Esophagus muscularis mucosa (tissue), 4 donors: ENCODE results near the gene SPG11. TPM values are rescaled to one million over a fixed set of nuclear protein-coding genes. Genes with fewer than 3 reads are reported as not detected.

Source experiments
- DNase-seq: peaks from one replicate; pipeline ENCODE4 v3.0.0-alpha.2; 2017; ENCODE audit errors: extremely low spot score
- H3K27ac ChIP-seq, 4 donors: fragments of 200-600 bp; sonication (generic); replicated peaks in 1 of 4; 1 replicate in 3 of 4; 2 replicates in 1 of 4; pipeline ENCODE4 v1.5.1; 2016 to 2019; ENCODE audit warnings: mild to moderate bottlenecking in 1 of 4
- H3K27me3 ChIP-seq, 4 donors: fragments of 200-600 bp; sonication (generic); one replicate each; pipeline versions ENCODE4 v1.5.1 to v1.6.0; 2016 to 2019
- H3K36me3 ChIP-seq, 4 donors: fragments of 200-600 bp; sonication (generic); one replicate each; pipeline ENCODE4 v1.5.1; 2016 to 2019
- H3K4me1 ChIP-seq, 4 donors: fragments of 200-600 bp; sonication (generic); one replicate each; pipeline ENCODE4 v1.5.1; 2016 to 2019
- H3K4me3 ChIP-seq, 4 donors: fragments of 200-600 bp; sonication (generic); 1 replicate in 2 of 4; 2 replicates in 2 of 4; pipeline ENCODE4 v1.5.1; 2016 to 2019; ENCODE audit warnings: mild to moderate bottlenecking in 4 of 4, moderate library complexity in 1 of 4
- H3K9me3 ChIP-seq, 4 donors: fragments of 200-600 bp; sonication (generic); 1 replicate in 3 of 4; 2 replicates in 1 of 4; pipeline ENCODE4 v1.5.1; 2016 to 2019
- EP300 ChIP-seq: sonication (generic); formaldehyde crosslinking; IDR thresholded peaks from one replicate; pipeline ENCODE4 v1.6.1; 2017; ENCODE audit warnings: antibody characterized with exemption
- POLR2A ChIP-seq: fragments of 450-650 bp; IDR thresholded peaks from one replicate; pipeline ENCODE4 v1.6.1; 2017; ENCODE audit warnings: antibody characterized with exemption, moderate library complexity, mild to moderate bottlenecking, low read depth
- POLR2AphosphoS5 ChIP-seq, 2 donors: sonication (generic); formaldehyde crosslinking; IDR thresholded peaks; one replicate each; pipeline ENCODE4 v1.6.1; 2017; ENCODE audit warnings: antibody characterized with exemption in 2 of 2
- WGBS: methylation state at CpG from one replicate; pipeline ENCODE4 v1.1.5; 2018; 5-methylcytosine and 5-hydroxymethylcytosine counted together
- intact Hi-C: fragments of 100-400 bp; cut with DNase I; formaldehyde crosslinking; loops from one replicate; pipeline ENCODE4 v1.15.1; 2023
- total RNA-seq, 4 donors: library from RNA; depleted of rRNA; stranded (reverse); fragments of >200 nt; gene quantifications; one replicate each; pipeline versions ENCODE4 v1.1.0 to v1.2.1, GENCODE V29; 2016
- TF ChIP-seq, protein P1 (sequence below), 3 experiments: fragments of 200-600 bp in 2 of 3; fragments of 450-650 bp in 1 of 3; sonication (generic) in 2 of 3; IDR thresholded peaks; one replicate each; pipeline ENCODE4 v1.5.1; 2017 to 2019; ENCODE audit warnings: antibody characterized with exemption in 3 of 3, mild to moderate bottlenecking in 2 of 3, moderate library complexity in 1 of 3

Gene SPG11
- total RNA-seq, 4 donors from 2014 or later, result 40.4 to 80.6 (median 55.2) TPM

DNA sequence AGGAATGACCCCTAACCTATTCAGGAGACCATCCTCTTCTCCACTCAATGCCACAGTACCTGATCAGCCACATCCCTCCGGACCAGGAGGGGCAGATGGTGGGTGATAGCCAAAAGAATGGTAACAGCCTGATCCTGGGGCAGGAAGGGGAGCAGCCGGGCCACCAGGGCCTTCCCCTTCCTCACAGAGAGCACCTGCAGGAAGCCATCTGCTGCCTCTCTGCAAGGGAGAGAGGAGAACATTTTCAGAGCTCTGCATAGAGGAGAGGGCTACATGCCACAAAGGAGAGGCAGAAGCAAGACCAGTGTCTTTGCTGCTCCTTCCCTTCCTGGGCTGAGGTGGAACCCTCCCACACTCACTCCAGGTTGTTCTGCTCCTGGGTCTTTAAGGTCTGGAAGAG is 5.5 kb upstream of the SPG11 start:
- Histone ChIP-seq H3K4me1 (peaks cover 2 to 4% (median 3%) of the 10 kb centered on the region in 4 donors), H3K36me3 (no peaks in the 10 kb centered on the region), H3K4me3 (no peak overlapping the region), H3K27me3 (peaks cover 0 to 6% (median 0%) of the 10 kb centered on the region in 4 donors), H3K9me3 (no peaks in the 10 kb centered on the region), H3K27ac (no peak overlapping the region)
- WGBS, result 80% methylated on average over 1 of the region's 2 CpGs
- intact Hi-C loops, result loop anchor here (5.0 kb wide), 1 partner anchor 118 kb away; no protein-coding TSS in a partner anchor
- no peak for DNase-seq
- TF ChIP-seq, protein P1, sequence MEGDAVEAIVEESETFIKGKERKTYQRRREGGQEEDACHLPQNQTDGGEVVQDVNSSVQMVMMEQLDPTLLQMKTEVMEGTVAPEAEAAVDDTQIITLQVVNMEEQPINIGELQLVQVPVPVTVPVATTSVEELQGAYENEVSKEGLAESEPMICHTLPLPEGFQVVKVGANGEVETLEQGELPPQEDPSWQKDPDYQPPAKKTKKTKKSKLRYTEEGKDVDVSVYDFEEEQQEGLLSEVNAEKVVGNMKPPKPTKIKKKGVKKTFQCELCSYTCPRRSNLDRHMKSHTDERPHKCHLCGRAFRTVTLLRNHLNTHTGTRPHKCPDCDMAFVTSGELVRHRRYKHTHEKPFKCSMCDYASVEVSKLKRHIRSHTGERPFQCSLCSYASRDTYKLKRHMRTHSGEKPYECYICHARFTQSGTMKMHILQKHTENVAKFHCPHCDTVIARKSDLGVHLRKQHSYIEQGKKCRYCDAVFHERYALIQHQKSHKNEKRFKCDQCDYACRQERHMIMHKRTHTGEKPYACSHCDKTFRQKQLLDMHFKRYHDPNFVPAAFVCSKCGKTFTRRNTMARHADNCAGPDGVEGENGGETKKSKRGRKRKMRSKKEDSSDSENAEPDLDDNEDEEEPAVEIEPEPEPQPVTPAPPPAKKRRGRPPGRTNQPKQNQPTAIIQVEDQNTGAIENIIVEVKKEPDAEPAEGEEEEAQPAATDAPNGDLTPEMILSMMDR (IDR thresholded peaks at IDR 0.05), result no peak
- TF ChIP-seq POLR2A (no peak), POLR2AphosphoS5 (IDR thresholded peaks at IDR 0.05) (no peak), EP300 (no peak)

DNA sequence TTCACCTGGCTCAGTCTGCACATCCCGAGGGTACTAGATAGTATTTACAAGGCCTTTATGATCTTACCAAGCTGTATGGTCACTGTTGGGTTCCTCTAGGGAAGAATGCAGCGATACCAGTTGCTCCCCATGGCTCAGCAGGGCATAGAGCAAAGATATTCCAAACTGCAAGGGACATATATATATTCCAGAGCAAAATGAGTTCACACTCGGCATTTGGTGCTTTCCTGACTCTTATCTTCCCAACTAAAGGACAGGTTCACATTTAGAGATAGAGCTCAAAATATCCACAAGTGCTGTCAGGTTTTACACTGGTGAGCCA is 3.5 kb upstream of the SPG11 start:
- Histone ChIP-seq H3K36me3 (no peaks in the 10 kb centered on the region), H3K27me3 (no peaks in the 10 kb centered on the region), H3K27ac (no peak overlapping the region), H3K4me3 (no peak overlapping the region), H3K9me3 (no peaks in the 10 kb centered on the region), H3K4me1 (peaks cover 11 to 14% (median 14%) of the 10 kb centered on the region in 4 donors)
- intact Hi-C loops, result loop anchor here (5.0 kb wide), 1 partner anchor 120 kb away; no protein-coding TSS in a partner anchor
- TF ChIP-seq POLR2A (no peak), EP300 (no peak), POLR2AphosphoS5 (IDR thresholded peaks at IDR 0.05) (no peak)
- TF ChIP-seq, protein P1 (IDR thresholded peaks at IDR 0.05), result no peak
- DNase-seq, result no peak
- 74% methylated on average over 3 of the region's 3 CpGs for WGBS

DNA sequence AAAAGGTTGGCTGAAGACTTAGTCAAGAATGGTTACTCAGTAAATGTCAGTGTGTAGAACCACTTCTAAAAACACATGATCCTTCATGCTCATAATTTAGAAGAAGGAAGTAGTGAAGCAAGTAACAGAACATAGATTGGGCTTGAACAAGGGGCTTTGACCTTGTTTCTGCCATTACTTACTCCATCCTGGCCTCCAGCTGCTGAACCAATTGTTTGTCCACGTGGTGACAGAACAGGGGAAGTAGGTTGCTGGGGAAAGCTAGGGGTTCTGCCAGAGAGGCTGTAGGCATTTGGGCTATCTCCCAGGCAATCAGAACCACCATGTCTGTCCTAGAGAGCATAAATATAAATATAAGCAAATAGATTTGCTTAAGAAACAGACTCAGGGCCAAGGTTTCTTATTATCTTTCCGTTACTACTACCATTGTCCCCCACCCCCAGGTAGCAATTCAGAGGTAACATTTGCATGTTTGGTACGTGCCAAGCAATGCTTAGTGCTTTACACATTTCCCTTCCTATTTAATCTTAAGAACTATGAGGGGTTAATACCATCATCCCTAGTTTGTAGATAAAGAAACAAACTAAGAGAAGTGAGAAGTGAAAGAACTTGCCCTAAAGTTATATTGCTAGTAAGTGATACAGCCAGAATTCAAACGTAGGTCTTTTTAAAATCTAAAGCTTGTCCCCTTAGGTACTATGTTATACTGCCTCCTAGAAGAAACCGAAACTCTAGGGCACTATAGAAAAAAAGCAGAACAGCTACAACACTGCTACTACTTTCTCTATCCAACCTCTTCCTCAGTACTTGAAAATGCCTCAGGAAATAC is 3.0 kb upstream of the SPG11 start:
- intact Hi-C loops, result loop anchor here (5.0 kb wide), 1 partner anchor 121 kb away; no protein-coding TSS in a partner anchor
- no peaks in the 10 kb centered on the region for H3K27me3 ChIP-seq
- H3K4me1 ChIP-seq, result peaks cover 17 to 20% (median 18%) of the 10 kb centered on the region in 4 donors
- 66% methylated on average over 5 of the region's 5 CpGs for WGBS
- H3K36me3 ChIP-seq, result no peaks in the 10 kb centered on the region
- H3K27ac ChIP-seq, result no peak overlapping the region
- H3K4me3 ChIP-seq, result no peak overlapping the region
- TF ChIP-seq POLR2A (no peak), EP300 (no peak), POLR2AphosphoS5 (IDR thresholded peaks at IDR 0.05) (no peak)
- TF ChIP-seq, protein P1 (IDR thresholded peaks at IDR 0.05), result no peak
- no peak for DNase-seq
- no peaks in the 10 kb centered on the region for H3K9me3 ChIP-seq

GRCh38 chr15:44662478-44663409 is 718 bp downstream of the SPG11 start:
- peaks cover 4 to 26% (median 18%) of the 10 kb centered on the region in 4 donors for H3K36me3 ChIP-seq

More at GRCh38 chr15:44662478-44663409, 718 bp downstream of the SPG11 start:
- Histone ChIP-seq H3K9me3 (no peaks in the 10 kb centered on the region), H3K27ac (peak overlapping the region; percentile 93 to 100 (median 96)), H3K4me1 (peaks cover 18 to 24% (median 21%) of the 10 kb centered on the region in 4 donors), H3K4me3 (peak overlapping the region; percentile 78 to 99 (median 90)), H3K27me3 (no peaks in the 10 kb centered on the region)
- no peak for DNase-seq
- no peak for TF ChIP-seq EP300
- TF ChIP-seq, protein P1 (IDR thresholded peaks at IDR 0.05), result no peak
- no peak for TF ChIP-seq POLR2A
- no peak for TF ChIP-seq POLR2AphosphoS5 (IDR thresholded peaks at IDR 0.05)
- intact Hi-C loops, result loop anchor here (2.0 kb wide), 1 partner anchor 76 kb away; no protein-coding TSS in a partner anchor
- 26% methylated on average over 20 of the region's 34 CpGs for WGBS
